CD4-positive, alpha-beta T cell treated with Interleukin-6 for 4 hours (primary cell): ENCODE measurements around the gene SLK.

Experiments
- DNase-seq: peaks from one replicate; pipeline ENCODE4 v3.0.0-alpha.2; 2020; ENCODE audit warnings: mixed read lengths

Gene SLK

DNA sequence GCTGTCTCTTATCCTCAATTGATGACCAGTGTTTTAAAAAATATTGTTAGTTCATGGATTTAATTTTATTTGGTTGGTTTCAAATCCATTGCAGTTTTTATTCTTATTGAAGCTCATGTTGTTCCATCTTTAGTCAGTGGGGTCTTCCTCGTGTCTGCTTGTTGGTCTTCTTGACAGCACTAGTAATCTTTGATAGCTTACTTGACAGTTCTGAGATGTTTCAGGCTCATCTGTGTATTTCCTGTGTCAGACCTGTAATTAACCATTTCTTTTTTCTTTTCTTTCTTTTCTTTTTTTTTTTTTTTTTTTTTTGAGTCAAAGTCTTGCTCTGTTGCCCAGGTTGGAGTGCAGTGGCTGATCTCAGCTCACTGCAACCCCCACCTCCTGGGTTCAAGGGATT, 28.2 kb downstream of the SLK start:
- no peak for DNase-seq

DNA sequence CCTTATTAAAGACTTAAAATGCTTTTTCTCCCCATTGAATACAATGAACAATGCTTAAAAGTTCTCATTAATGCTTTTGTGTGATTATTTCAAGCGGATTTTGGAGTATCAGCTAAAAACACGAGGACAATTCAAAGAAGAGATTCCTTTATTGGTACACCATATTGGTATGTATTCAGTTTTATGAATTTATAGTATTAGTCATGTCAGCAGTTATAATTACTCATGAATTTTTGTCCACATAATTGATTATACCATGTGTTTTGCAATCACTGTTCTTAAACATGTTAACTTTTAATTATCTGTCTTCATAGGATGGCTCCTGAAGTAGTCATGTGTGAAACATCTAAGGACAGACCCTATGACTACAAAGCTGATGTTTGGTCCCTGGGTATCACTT, 31.9 kb downstream of the SLK start:
- no peak for DNase-seq

DNA sequence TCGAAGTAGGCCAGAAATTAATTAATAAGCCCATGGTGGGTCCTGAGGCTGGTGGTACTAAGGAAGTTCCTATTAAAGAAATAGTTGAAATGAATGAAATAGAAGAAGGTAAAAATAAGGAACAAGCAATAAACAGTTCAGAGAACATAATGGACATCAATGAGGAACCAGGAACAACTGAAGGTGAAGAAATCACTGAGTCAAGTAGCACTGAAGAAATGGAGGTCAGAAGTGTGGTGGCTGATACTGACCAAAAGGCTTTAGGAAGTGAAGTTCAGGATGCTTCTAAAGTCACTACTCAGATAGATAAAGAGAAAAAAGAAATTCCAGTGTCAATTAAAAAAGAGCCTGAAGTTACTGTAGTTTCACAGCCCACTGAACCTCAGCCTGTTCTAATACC, 36.0 kb downstream of the SLK start:
- DNase-seq = no peak

DNA sequence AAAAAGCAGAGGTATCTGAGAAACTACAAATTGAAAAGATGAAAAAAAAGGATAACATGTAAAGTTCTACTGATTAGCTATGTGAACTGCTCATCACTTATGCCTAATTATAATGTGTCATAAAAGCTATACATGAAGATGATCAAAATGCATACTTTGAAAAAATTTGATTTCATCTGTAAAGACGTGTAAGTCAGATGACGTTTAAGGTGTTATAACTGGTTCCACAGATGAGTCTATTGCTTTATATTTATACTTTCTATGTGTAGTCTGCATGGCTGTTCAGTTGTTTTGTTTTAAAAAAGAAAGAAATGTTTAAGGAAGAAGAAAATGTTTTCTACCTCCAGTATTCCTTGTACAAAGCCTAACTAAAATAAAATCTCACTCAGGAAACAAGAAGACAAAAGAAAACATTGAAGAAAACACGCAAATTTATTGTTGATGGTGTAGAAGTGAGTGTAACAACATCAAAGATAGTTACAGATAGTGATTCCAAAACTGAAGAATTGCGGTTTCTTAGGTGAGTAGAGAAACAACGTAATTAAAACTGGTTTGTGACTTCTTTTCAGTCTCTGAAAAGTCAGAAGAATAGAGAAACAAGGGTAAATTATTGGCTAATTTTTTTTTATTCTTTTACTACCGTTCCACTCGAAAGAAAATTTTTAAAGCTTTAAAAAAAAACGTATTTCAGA, 38.4 kb downstream of the SLK start:
- DNase-seq = no peak

DNA sequence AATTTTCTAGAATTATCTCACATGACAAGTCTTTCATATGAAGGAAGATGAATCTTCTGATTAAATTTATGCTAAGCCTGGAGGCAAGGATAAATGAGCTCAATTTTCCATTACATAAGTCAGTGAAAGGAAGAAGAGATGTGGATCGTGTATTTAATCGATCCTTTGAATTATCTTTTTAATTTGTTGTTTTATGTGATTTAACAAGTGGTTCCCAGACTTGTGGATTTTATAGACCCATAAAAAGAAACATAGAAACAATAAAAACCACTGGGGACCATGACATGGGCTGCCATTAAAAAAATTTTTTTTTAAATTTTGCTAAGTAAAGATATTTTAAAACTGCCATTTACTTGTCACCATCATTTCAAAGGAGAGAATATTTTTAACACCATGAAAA, 45.0 kb downstream of the SLK start:
- DNase-seq = no peak

DNA sequence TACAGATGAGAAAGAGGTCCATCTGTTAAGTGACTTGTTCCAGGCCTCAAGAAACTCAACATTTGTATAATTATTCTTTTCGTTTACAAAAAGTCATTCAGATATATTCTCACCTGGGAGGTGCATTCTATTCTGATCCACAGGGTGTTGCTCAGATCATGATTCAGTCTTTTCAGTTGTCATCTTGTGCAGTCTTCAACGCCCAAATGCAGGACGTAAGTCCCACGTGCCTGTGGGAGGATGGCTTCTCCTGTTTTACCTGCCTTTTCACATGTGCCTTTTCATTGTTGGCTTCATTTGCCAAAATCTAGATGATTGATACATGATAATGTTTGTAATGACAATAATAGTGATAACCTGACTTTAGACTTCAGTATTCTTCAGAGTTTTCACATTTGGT, 46.5 kb downstream of the SLK start:
- DNase-seq = no peak

DNA sequence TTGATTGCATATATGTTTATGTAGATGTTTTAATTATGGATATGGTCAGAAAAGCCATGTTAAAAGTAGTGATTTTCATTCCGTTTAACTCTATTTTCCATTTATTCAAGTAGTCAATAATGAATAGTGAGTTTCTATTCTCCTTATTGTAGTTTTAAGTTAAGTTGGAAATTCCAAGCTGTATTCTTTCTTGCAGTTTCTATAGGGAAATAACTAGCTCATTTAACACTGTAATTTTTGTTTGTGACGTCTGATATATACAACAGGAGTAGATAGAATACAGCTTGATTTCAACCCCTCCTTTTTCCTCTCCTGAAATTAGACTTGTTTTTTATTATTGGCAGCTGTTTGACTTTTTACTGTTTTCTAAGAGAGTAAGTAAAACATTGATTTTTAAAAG, 47.2 kb downstream of the SLK start:
- no peak for DNase-seq

DNA sequence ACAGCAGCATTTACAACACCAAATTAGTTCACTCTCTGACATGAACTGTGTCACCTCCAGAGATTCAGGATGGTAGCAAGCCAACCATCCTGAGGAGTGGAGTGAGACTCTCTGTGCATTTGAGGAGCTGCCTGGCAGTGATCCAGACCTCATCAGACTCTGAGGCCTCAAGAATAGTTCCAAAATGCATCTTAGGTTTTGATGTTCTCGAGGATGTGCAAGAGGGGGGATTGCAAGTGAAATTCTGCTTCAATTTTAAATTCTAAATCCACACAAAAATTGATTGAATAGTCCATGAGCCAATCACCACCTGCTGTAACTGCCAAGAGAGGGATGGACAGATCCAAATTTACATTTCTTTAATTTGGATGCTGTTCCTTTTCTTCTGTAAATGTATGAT, 49.7 kb downstream of the SLK start:
- no peak for DNase-seq

DNA sequence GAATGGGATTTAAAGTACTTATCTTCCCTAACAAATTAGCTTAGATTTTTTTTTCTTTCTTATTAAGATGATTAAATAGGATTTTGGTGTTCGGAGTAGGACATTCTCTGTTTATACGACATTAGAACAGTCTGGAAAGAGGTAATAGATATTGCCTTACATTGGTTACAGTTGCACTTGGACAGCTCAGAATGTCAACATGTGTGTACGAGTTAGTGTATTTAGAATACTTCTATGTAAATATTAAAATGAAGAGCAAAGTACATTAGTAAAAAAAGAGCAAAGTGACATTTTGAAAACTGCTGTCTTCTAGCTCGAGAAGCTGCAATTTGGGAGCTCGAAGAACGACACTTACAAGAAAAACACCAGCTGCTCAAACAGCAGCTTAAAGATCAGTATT, 51.5 kb downstream of the SLK start:
- DNase-seq = no peak

DNA sequence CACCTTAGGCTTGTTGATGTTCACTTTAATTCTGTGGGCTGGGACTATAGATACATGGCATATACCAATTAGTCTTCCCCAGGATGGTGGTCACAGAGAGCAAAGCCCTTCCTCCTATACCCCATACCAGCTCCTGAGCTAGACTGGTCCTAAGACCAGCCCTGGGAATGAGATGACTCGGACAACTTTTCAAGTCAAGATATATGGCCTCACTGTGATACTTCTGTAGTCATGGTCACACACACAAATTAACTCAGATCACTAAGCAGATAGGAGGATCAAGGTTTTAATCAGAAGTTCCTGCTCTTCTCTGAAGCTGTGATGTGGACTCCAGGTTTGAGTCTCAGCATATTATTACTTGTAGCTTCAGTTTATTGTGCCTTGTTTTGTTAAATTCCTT, 53.1 kb downstream of the SLK start:
- DNase-seq = no peak

DNA sequence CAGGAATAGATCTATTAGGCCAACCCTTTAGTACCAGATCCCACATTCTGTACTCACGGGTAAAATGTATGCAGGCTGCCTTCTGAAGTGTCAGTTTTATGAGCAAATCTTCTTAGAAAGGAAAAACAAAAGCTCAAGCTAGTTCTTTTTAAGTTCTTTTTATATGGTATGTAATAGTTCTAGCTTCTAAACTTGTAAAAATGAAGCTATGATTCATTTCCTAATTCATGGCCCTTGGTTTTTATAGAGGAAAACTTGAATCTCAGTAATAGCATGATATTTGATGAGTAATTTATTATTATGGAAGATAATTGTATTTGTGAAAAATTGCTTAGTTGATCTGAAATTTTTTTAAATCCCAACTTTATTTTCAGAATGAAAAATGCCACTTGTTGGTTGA, 54.3 kb downstream of the SLK start:
- DNase-seq = no peak

DNA sequence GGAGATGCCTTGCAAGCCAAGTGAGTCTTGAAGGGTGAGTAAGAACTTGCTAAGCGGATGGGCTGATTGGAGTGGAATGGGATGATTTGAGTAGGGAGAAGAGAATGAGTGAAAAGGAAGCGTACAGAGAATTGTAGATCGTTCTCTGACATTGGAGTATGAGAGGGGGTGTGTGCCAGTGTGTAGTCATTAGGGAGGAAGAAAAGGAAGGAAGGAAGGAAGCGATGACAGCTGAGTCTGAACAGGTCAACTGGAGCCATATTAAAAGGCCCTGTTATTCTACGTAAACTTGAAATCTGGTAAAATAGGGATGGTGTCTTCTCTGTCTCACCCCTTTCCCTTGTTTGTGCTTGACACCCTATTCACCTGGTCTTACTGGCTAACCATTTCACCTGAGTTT, 55.1 kb downstream of the SLK start:
- DNase-seq = no peak

DNA sequence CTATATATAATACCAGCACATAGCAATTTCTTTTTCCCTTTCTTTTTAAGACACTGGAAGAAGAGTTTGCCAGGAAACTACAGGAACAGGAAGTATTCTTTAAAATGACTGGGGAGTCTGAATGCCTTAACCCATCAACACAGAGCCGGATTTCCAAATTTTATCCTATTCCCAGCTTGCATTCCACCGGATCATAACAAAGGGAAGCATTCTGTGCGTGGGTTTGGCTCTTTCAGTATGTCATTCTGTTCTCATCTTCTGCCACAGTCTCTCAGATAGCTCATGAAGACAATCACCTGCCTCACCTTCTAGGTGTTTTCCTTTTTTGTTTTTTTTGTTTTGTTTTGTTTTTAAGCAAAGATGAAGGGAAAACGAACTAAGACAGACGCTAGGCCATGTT, 58.6 kb downstream of the SLK start:
- no peak for DNase-seq

DNA sequence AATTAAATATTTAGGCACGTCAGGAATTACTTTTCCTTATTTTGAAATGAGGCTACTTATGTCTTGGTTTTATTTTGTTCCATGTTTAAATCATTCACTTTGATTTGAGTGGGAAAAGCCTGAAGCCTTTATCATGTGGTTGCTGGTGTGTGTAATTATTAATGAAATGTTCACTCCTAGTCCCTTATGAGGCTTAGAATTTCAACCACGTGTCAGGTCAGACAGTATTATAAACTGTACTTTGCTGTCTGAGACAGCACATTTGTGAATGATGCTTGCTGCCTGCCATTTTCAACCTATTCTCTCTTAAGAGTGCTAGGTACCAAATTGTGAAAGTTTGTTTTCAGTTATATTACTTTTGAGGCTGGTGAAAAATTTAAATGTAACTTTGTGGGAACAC, 59.8 kb downstream of the SLK start:
- DNase-seq = no peak

DNA sequence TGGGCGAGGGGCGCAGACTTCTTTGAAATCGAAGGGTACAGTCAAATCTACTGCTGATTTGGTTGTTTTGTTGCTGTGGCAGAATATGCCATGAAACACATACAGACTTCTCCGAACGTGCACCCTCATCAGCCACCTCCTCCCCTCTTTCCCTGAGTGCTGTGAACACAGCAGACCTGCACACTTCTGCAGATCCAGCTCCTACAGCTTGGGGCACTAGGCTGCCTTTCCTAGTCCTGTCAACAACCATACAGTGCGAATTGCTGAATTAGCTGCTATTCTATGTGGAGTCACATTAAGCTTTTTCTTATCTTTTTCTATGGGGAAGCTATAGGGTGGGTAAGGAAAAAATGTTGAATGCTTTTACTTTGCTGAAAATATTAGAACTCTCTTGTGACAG, 61.2 kb downstream of the SLK start:
- DNase-seq = no peak

DNA sequence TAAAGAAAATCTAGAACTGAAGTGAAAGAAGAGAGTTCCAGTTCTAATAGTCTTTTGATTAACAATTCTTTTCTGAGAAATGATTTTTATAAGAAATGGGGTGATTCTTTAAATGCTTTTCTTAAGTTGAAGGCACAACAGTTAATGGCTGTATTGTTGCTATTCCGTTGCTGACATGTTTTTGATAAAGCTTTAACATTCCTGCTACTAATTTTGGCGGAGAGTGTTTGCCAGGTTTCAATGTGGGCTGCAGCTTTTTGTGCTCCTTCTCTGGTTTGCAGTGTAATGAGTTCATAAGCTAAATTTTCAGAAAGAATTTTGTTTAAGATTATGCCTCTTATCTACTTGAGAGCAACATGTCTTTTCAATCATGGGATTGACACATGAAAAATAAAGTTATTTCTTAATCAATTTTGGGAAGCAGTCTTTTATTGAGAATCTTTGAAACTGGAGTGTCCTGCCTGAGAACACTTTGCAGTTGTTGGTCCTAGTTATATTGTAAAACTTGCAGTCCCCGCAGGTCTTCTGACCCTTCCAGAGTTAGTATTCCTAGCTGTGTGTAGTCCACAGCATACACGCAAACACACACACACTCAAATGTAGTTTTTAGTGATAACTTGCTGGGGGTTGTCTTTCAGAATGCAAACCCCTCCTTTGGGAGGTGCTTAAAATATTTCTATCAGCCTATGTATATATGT, 62.0 kb downstream of the SLK start:
- DNase-seq = no peak

DNA sequence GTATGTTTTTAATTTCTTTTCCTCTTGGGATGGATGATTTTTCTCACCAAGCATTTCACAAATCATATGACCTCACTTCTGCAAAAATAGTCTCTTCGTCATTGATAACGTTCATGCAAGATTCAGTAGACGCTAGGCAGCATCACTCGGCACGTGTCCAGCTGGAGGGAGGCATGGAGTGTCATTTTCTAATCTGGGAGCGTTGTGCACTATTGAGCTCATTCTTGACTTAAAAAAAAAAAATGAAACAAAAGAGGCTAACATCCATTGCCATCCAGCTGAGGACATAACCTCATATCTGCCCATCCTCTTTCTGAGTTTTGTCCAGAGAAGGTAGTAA, 62.6 kb downstream of the SLK start:
- DNase-seq = no peak

DNA sequence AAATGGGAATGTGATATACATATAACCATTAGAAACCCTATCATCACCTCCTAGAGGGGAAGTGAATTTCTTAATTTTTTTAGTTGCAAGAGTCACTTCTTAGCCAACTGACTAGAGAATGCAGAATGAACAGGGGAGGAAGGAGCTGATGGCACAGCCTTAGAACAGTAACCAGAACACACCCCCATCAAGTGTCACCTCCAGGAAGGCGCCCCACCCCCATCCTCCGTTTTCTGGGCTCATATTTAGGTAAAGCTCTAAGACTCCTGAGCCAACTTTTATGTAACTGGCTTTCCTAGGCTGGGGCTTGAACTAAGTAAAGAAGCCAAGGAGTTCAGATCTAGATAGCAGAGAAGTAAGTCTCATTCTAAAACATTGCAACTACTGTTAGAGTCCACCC, 64.7 kb downstream of the SLK start:
- DNase-seq = no peak

DNA sequence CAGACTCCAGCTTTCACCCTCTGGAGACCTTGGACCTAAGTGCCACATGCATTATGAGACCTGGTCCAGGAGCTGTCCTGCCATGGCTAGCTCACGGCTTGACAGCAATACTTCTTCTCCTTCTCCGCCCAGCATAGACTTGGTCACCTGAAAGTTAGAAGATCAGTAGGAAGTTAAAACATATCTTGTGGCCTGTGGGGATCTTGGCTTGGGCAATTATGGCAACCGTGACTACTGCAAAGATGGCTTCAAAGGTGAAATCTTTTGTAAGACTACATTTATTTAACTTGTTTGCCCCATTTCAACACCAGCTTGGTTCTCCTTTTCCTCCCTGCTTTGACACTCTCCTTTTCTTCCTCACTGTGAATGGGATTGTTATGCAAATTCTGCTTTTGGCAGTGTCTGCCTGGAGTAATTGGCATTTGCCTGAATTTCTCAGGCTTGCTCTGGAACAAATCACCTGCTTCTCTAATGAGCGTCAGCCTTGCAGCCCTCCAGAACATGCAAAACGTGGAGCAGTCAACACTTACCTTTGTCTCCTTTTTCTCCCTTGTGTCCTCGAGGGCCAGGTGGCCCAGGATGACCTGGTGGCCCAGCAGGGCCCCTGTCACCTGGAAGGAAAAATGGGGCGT, 65.3 kb downstream of the SLK start:
- DNase-seq = no peak

DNA sequence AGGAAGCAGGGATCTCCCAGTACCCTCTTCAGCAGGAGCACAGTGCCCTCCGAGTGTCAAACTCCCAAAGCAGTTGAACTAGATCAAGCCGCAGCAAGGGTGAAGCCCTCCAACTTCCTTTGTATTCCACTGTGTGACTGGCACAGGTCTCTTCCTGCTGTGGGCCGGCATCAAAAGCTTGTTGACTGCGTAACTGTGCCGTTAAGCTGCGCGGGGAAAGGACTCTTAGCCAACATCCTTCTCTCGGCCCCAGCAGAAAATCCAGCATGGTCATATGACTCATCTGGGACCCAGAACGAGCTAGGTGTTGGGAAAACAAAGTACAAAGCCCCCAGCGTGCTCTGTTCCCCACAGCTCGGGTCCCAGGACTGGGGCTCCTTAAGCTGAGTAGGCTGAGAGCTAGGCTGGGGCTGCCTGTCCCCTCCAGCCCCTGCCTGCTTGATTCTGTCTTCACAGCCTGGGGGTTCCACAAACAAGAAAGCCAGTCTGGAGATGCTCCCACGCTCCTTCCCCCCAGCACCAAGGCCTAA, 66.5 kb downstream of the SLK start:
- no peak for DNase-seq

DNA sequence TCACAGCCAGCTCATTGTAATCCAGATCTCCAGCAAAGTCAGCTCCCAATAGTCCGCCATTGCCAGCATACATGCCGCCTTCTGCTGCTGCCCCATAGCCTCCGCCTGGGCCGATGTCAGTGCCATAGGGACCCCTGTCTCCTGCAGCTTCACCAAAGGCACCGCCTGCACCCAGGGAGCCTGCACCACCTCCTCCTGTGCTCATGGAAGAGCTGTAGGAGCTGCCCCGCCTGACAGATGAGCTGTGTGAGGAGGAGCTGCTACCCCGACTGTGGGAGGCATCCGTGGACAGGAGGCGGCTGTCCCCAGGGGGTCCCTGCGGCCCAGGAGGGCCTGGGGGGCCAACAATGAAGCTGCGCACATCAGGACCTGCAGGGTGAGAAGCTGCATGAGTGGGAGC, 67.0 kb downstream of the SLK start:
- no peak for DNase-seq

DNA sequence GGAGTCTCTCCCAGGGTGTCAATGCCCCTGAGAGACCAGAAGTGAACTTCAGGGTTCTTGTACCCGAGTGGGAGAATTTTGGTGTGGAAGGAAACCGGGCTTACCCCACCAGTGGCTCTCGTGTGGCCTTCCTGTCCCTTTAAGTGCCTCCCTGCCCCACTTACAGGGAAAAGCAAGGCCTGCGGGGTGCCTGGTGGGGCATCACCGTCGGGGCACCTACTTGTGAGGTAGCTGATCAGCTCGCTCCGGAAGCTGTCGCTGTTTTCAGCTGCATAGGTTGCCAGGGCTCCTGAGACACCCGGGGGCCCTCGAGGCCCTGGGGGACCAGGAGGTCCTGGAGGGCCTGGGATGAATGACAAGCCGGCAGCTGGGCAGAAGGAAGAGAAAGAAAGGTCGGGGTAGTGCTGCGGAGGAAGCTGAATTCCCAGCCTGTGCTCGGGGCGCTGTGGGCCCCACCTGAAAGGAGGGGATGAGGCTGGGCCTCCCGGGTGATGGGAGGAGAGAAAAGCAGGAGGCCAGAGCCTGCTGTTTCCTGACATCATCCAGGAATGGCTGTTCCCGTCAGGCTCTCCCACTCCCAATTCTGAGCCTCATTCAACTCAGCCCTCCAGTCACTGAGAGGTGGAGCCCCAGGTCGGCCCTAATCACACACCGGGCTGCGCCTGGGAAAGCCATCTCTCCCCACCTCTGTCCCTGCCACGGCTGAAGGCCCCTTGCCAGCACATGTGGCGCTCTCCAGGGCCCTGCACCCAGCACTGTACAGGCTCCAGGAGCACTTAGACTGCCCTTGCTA, 67.7 kb downstream of the SLK start:
- DNase-seq = no peak

DNA sequence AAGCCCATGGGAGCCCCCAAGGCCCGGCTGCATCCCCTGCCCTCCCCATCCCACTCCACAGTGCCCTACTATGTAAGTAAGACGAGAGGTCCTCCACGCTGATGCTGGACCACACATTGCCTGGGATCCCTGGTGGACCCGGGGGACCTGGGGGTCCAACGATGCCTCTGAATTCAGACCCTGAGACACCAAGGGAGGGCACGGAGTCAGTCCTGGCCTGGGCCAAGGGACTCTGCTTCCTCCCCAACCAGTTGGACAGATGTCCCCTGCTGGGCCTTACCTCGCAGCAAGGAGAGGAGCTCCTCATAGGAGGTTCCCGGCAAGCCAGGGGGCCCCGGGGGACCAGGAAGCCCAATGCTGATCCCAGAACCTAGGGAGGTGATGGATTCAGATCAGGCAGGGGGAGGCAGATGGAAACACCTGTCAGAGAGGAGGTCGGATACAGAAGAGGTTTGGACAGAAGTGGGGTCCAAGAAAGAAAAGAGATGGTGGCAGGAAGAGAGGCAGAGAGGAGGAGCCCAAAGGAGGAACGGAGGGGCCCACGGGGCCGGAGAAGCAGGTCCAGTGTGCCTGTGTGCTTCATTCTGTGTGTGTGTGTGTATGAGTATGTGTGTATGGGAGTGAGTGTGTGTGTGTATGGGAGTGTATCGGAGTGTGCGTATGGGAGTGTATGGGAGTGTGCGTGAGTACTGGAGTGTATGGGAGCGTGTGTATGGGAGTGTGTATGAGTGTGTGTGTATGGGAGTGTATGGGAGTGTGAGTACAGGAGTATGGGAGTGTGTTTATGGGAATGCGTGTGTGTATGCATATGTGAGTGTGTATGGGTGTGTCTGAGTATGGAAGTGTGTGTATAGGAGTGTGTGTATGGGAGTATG, 68.5 kb downstream of the SLK start:
- DNase-seq = no peak
